IPS-11a (cell line): Measurements from ENCODE around the gene LACTB.
"Not testable (repeated sequence)": the region's sequence is repeated elsewhere in the genome, so short reads cannot be mapped to it uniquely, and the experiment has no call there.

Source experiments
- H3K4me3 ChIP-seq: one replicate; pipeline ENCODE4 v1.5.1; 2013; ENCODE audit warnings: low read depth, low read length, control low read depth

LACTB gene

GRCh38 chr15:63089260-63090043 lies 32.2 kb upstream of the LACTB start:
- H3K4me3 ChIP-seq, result no peak overlapping the region

- H3K4me3 ChIP-seq, result no peak overlapping the region
Observed at GRCh38 chr15:63090472-63090871, 31.2 kb upstream of the LACTB start.

- no peak overlapping the region for H3K4me3 ChIP-seq
Observed at GRCh38 chr15:63090887-63091286, 30.8 kb upstream of the LACTB start.

- no peak overlapping the region for H3K4me3 ChIP-seq
Observed at GRCh38 chr15:63091679-63092446, 29.8 kb upstream of the LACTB start.

- no peak overlapping the region for H3K4me3 ChIP-seq
Observed at GRCh38 chr15:63093486-63094205, 28.0 kb upstream of the LACTB start.

- H3K4me3 ChIP-seq, result no peak overlapping the region
Observed at GRCh38 chr15:63094495-63094931, 27.1 kb upstream of the LACTB start.

- no peak overlapping the region for H3K4me3 ChIP-seq
Observed at GRCh38 chr15:63096178-63096577, 25.5 kb upstream of the LACTB start.

GRCh38 chr15:63098901-63099300 lies 22.8 kb upstream of the LACTB start:
- not testable (repeated sequence) for H3K4me3 ChIP-seq

- H3K4me3 ChIP-seq, result not testable (repeated sequence)
Observed at GRCh38 chr15:63099581-63099980, 22.1 kb upstream of the LACTB start.

GRCh38 chr15:63103416-63103815 lies 18.2 kb upstream of the LACTB start:
- H3K4me3 ChIP-seq, result no peak overlapping the region

GRCh38 chr15:63104727-63105126 lies 16.9 kb upstream of the LACTB start:
- H3K4me3 ChIP-seq, result no peak overlapping the region

GRCh38 chr15:63105354-63105753 lies 16.3 kb upstream of the LACTB start:
- not testable (repeated sequence) for H3K4me3 ChIP-seq

- no peak overlapping the region for H3K4me3 ChIP-seq
Observed at GRCh38 chr15:63107895-63108546, 13.6 kb upstream of the LACTB start.

GRCh38 chr15:63109498-63109897 lies 12.2 kb upstream of the LACTB start:
- H3K4me3 ChIP-seq, result no peak overlapping the region

- no peak overlapping the region for H3K4me3 ChIP-seq
Observed at GRCh38 chr15:63109920-63110319, 11.7 kb upstream of the LACTB start.

GRCh38 chr15:63110428-63111026 lies 11.1 kb upstream of the LACTB start:
- no peak overlapping the region for H3K4me3 ChIP-seq

- H3K4me3 ChIP-seq, result no peak overlapping the region
Observed at GRCh38 chr15:63111481-63111880, 10.2 kb upstream of the LACTB start.

GRCh38 chr15:63112871-63113270 lies 8.8 kb upstream of the LACTB start:
- no peak overlapping the region for H3K4me3 ChIP-seq

GRCh38 chr15:63114465-63114864 lies 7.2 kb upstream of the LACTB start:
- no peak overlapping the region for H3K4me3 ChIP-seq

- no peak overlapping the region for H3K4me3 ChIP-seq
Observed at GRCh38 chr15:63118854-63119253, 2.8 kb upstream of the LACTB start.
